HEK293 (cell line): ENCODE data around the gene HEXIM1.
A peak's percentile ranks its signal among the peaks of the same experiment; 100 is the strongest.

Experiments used
- BCL11A ChIP-seq: fragments of 450-650 bp; formaldehyde crosslinking; IDR thresholded peaks from 2 replicates; pipeline ENCODE4 v1.5.1; 2016; ENCODE audit warnings: low read depth, missing biosample characterization, missing genetic modification characterization
- EGR2 ChIP-seq: fragments of 450-650 bp; formaldehyde crosslinking; IDR thresholded peaks from 2 replicates; pipeline ENCODE4 v1.5.1; 2016; ENCODE audit warnings: low read depth, missing biosample characterization, missing genetic modification characterization
- KLF8 ChIP-seq: fragments of 450-650 bp; formaldehyde crosslinking; IDR thresholded peaks from 2 replicates; pipeline ENCODE4 v1.5.1; 2016; ENCODE audit warnings: missing biosample characterization, missing genetic modification characterization
- OVOL3 ChIP-seq: fragments of 450-650 bp; formaldehyde crosslinking; IDR thresholded peaks from 2 replicates; pipeline ENCODE4 v1.5.1; 2016; ENCODE audit warnings: missing biosample characterization, missing genetic modification characterization
- PRDM1 ChIP-seq: fragments of 450-650 bp; formaldehyde crosslinking; IDR thresholded peaks from 2 replicates; pipeline ENCODE4; 2016; ENCODE audit warnings: missing biosample characterization, missing genetic modification characterization
- SETDB1 ChIP-seq: IDR thresholded peaks from one replicate; pipeline ENCODE4 v1.6.1; 2017; ENCODE audit warnings: mild to moderate bottlenecking, low read length, moderate library complexity, mixed read lengths; ENCODE audit not compliant: insufficient read length
- SP2 ChIP-seq: fragments of 450-650 bp; formaldehyde crosslinking; IDR thresholded peaks from 2 replicates; pipeline ENCODE4 v1.5.1; 2016; ENCODE audit warnings: missing biosample characterization, missing genetic modification characterization
- SP3 ChIP-seq: fragments of 450-650 bp; formaldehyde crosslinking; IDR thresholded peaks from 2 replicates; pipeline ENCODE4 v1.5.1; 2016; ENCODE audit warnings: missing biosample characterization, missing genetic modification characterization
- TCF7L2 ChIP-seq: IDR thresholded peaks from 2 replicates; pipeline ENCODE4 v1.6.1; 2011; ENCODE audit warnings: low read depth, mild to moderate bottlenecking, inconsistent platforms, low read length, moderate library complexity, borderline replicate concordance
- WT1 ChIP-seq: fragments of 450-650 bp; formaldehyde crosslinking; IDR thresholded peaks from 2 replicates; pipeline ENCODE4 v1.5.1; 2016; ENCODE audit warnings: missing biosample characterization, missing genetic modification characterization
- YY1 ChIP-seq: fragments of 450-650 bp; formaldehyde crosslinking; IDR thresholded peaks from 2 replicates; pipeline ENCODE4 v1.5.1; 2018; ENCODE audit warnings: missing biosample characterization, missing genetic modification characterization
- ZBTB21 ChIP-seq: fragments of 450-650 bp; formaldehyde crosslinking; IDR thresholded peaks from 2 replicates; pipeline ENCODE4 v1.5.1; 2017; ENCODE audit warnings: missing biosample characterization, missing genetic modification characterization
- ZBTB7A ChIP-seq: fragments of 450-650 bp; formaldehyde crosslinking; IDR thresholded peaks from 2 replicates; pipeline ENCODE4 v1.5.1; 2016; ENCODE audit warnings: low read depth, missing biosample characterization, missing genetic modification characterization
- ZEB2 ChIP-seq: fragments of 450-650 bp; formaldehyde crosslinking; IDR thresholded peaks from 2 replicates; pipeline ENCODE4 v1.5.1; 2016; ENCODE audit warnings: missing biosample characterization, missing genetic modification characterization
- ZFP69B ChIP-seq: fragments of 450-650 bp; formaldehyde crosslinking; IDR thresholded peaks from 2 replicates; pipeline ENCODE4 v1.5.1; 2016; ENCODE audit warnings: missing biosample characterization, missing genetic modification characterization
- ZNF121 ChIP-seq: fragments of 450-650 bp; formaldehyde crosslinking; IDR thresholded peaks from 2 replicates; pipeline ENCODE4 v1.5.1; 2016; ENCODE audit warnings: missing biosample characterization, missing genetic modification characterization
- ZNF138 ChIP-seq: fragments of 450-650 bp; formaldehyde crosslinking; IDR thresholded peaks from 2 replicates; pipeline ENCODE4 v1.5.1; 2016; ENCODE audit warnings: missing biosample characterization, missing genetic modification characterization, borderline replicate concordance
- ZNF140 ChIP-seq: fragments of 450-650 bp; formaldehyde crosslinking; IDR thresholded peaks from 2 replicates; pipeline ENCODE4 v1.5.1; 2016; ENCODE audit warnings: missing biosample characterization, missing genetic modification characterization
- ZNF292 ChIP-seq: fragments of 450-650 bp; formaldehyde crosslinking; IDR thresholded peaks from 2 replicates; pipeline ENCODE4 v1.5.1; 2016; ENCODE audit warnings: low read depth, missing biosample characterization, missing genetic modification characterization, borderline replicate concordance
- ZNF341 ChIP-seq: fragments of 450-650 bp; formaldehyde crosslinking; IDR thresholded peaks from 2 replicates; pipeline ENCODE4; 2016; ENCODE audit warnings: low read depth, missing biosample characterization, missing genetic modification characterization
- ZNF426 ChIP-seq: fragments of 450-650 bp; formaldehyde crosslinking; IDR thresholded peaks from 2 replicates; pipeline ENCODE4 v1.5.1; 2017; ENCODE audit warnings: missing biosample characterization, missing genetic modification characterization, mild to moderate bottlenecking, inconsistent platforms, moderate library complexity
- ZNF514 ChIP-seq: fragments of 450-650 bp; formaldehyde crosslinking; IDR thresholded peaks from 2 replicates; pipeline ENCODE4 v1.5.1; 2016; ENCODE audit warnings: missing biosample characterization, missing genetic modification characterization
- ZNF654 ChIP-seq: fragments of 450-650 bp; formaldehyde crosslinking; IDR thresholded peaks from 2 replicates; pipeline ENCODE4 v1.5.1; 2016; ENCODE audit warnings: low read depth, missing biosample characterization, missing genetic modification characterization
- ZNF658 ChIP-seq: fragments of 450-650 bp; formaldehyde crosslinking; IDR thresholded peaks from 2 replicates; pipeline ENCODE4; 2016; ENCODE audit warnings: missing biosample characterization, missing genetic modification characterization
- TF ChIP-seq, protein P1 (sequence below): fragments of 450-650 bp; formaldehyde crosslinking; IDR thresholded peaks from 2 replicates; pipeline ENCODE4 v1.5.1; 2017; ENCODE audit warnings: missing biosample characterization, missing genetic modification characterization
- TF ChIP-seq, protein P2 (sequence below): fragments of 450-650 bp; formaldehyde crosslinking; IDR thresholded peaks from 2 replicates; pipeline ENCODE4 v1.5.1; 2016; ENCODE audit warnings: missing biosample characterization, missing genetic modification characterization
- TF ChIP-seq, protein P3 (sequence below): fragments of 450-650 bp; formaldehyde crosslinking; conservative IDR thresholded peaks from 2 replicates; pipeline ENCODE4 v1.5.1; 2016; ENCODE audit warnings: low read depth, missing biosample characterization, missing genetic modification characterization
- TF ChIP-seq, protein P4 (sequence below): fragments of 450-650 bp; formaldehyde crosslinking; IDR thresholded peaks from 2 replicates; pipeline ENCODE4 v1.5.1; 2016; ENCODE audit warnings: missing biosample characterization, missing genetic modification characterization
- TF ChIP-seq, protein P5 (sequence below): fragments of 450-650 bp; formaldehyde crosslinking; IDR thresholded peaks from 2 replicates; pipeline ENCODE4 v1.5.1; 2016; ENCODE audit warnings: missing biosample characterization, missing genetic modification characterization

HEXIM1 gene

GRCh38 chr17:45161288-45162024, 13.2 kb downstream of the HEXIM1 start, which contains the start of gene HEXIM2 (continued):
- TF ChIP-seq WT1 (tag by site-specific recombination) (peak; percentile 68), EGR2 (tag by site-specific recombination) (peak; percentile 43; the same call in 1 of the 2 replicates), YY1 (tag by site-specific recombination) (peak; percentile 100), ZNF654 (tag by site-specific recombination) (0 out of 2 replicates have a peak, but pooled peaks have one; percentile 8), ZEB2 (tag by site-specific recombination) (peak; percentile 93), ZNF658 (tag by site-specific recombination) (no peak), ZNF514 (tag by site-specific recombination) (no peak), ZNF121 (tag by site-specific recombination) (peak; percentile 63), ZNF426 (tag by site-specific recombination) (no peak), TCF7L2 (peak; percentile 82; the same call in 1 of the 2 replicates), SP3 (tag by site-specific recombination) (peak; percentile 99), OVOL3 (tag by site-specific recombination) (no peak), ZNF140 (tag by site-specific recombination) (no peak), ZNF292 (tag by site-specific recombination) (no peak), ZNF341 (tag by site-specific recombination) (no peak; the same call in none of the 2 replicates), BCL11A (peak; percentile 21; the same call in 1 of the 2 replicates), ZBTB7A (peak; percentile 96; the same call in 1 of the 2 replicates), KLF8 (tag by site-specific recombination) (peak; percentile 95), SP2 (peak; percentile 98), ZNF138 (no peak), SETDB1 (no peak), ZFP69B (tag by site-specific recombination) (peak; percentile 77), ZBTB21 (peak; percentile 86), PRDM1 (tag by site-specific recombination) (no peak)
- TF ChIP-seq, protein P1, sequence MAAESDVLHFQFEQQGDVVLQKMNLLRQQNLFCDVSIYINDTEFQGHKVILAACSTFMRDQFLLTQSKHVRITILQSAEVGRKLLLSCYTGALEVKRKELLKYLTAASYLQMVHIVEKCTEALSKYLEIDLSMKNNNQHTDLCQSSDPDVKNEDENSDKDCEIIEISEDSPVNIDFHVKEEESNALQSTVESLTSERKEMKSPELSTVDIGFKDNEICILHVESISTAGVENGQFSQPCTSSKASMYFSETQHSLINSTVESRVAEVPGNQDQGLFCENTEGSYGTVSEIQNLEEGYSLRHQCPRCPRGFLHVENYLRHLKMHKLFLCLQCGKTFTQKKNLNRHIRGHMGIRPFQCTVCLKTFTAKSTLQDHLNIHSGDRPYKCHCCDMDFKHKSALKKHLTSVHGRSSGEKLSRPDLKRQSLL (tag by site-specific recombination) = peak; percentile 19; the same call in 1 of the 2 replicates
- TF ChIP-seq, protein P2, sequence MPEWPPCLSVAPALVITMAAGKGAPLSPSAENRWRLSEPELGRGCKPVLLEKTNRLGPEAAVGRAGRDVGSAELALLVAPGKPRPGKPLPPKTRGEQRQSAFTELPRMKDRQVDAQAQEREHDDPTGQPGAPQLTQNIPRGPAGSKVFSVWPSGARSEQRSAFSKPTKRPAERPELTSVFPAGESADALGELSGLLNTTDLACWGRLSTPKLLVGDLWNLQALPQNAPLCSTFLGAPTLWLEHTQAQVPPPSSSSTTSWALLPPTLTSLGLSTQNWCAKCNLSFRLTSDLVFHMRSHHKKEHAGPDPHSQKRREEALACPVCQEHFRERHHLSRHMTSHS = no peak
- TF ChIP-seq, protein P3, sequence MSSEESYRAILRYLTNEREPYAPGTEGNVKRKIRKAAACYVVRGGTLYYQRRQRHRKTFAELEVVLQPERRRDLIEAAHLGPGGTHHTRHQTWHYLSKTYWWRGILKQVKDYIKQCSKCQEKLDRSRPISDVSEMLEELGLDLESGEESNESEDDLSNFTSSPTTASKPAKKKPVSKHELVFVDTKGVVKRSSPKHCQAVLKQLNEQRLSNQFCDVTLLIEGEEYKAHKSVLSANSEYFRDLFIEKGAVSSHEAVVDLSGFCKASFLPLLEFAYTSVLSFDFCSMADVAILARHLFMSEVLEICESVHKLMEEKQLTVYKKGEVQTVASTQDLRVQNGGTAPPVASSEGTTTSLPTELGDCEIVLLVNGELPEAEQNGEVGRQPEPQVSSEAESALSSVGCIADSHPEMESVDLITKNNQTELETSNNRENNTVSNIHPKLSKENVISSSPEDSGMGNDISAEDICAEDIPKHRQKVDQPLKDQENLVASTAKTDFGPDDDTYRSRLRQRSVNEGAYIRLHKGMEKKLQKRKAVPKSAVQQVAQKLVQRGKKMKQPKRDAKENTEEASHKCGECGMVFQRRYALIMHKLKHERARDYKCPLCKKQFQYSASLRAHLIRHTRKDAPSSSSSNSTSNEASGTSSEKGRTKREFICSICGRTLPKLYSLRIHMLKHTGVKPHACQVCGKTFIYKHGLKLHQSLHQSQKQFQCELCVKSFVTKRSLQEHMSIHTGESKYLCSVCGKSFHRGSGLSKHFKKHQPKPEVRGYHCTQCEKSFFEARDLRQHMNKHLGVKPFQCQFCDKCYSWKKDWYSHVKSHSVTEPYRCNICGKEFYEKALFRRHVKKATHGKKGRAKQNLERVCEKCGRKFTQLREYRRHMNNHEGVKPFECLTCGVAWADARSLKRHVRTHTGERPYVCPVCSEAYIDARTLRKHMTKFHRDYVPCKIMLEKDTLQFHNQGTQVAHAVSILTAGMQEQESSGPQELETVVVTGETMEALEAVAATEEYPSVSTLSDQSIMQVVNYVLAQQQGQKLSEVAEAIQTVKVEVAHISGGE (tag by site-specific recombination) = no peak; the same call in 1 of the 2 replicates
- TF ChIP-seq, protein P4, sequence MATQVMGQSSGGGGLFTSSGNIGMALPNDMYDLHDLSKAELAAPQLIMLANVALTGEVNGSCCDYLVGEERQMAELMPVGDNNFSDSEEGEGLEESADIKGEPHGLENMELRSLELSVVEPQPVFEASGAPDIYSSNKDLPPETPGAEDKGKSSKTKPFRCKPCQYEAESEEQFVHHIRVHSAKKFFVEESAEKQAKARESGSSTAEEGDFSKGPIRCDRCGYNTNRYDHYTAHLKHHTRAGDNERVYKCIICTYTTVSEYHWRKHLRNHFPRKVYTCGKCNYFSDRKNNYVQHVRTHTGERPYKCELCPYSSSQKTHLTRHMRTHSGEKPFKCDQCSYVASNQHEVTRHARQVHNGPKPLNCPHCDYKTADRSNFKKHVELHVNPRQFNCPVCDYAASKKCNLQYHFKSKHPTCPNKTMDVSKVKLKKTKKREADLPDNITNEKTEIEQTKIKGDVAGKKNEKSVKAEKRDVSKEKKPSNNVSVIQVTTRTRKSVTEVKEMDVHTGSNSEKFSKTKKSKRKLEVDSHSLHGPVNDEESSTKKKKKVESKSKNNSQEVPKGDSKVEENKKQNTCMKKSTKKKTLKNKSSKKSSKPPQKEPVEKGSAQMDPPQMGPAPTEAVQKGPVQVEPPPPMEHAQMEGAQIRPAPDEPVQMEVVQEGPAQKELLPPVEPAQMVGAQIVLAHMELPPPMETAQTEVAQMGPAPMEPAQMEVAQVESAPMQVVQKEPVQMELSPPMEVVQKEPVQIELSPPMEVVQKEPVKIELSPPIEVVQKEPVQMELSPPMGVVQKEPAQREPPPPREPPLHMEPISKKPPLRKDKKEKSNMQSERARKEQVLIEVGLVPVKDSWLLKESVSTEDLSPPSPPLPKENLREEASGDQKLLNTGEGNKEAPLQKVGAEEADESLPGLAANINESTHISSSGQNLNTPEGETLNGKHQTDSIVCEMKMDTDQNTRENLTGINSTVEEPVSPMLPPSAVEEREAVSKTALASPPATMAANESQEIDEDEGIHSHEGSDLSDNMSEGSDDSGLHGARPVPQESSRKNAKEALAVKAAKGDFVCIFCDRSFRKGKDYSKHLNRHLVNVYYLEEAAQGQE (tag by site-specific recombination) = peak; percentile 67
- TF ChIP-seq, protein P5, sequence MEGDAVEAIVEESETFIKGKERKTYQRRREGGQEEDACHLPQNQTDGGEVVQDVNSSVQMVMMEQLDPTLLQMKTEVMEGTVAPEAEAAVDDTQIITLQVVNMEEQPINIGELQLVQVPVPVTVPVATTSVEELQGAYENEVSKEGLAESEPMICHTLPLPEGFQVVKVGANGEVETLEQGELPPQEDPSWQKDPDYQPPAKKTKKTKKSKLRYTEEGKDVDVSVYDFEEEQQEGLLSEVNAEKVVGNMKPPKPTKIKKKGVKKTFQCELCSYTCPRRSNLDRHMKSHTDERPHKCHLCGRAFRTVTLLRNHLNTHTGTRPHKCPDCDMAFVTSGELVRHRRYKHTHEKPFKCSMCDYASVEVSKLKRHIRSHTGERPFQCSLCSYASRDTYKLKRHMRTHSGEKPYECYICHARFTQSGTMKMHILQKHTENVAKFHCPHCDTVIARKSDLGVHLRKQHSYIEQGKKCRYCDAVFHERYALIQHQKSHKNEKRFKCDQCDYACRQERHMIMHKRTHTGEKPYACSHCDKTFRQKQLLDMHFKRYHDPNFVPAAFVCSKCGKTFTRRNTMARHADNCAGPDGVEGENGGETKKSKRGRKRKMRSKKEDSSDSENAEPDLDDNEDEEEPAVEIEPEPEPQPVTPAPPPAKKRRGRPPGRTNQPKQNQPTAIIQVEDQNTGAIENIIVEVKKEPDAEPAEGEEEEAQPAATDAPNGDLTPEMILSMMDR = no peak
